ENCODE results near the gene RNF39.

The RNF39 gene

DNA sequence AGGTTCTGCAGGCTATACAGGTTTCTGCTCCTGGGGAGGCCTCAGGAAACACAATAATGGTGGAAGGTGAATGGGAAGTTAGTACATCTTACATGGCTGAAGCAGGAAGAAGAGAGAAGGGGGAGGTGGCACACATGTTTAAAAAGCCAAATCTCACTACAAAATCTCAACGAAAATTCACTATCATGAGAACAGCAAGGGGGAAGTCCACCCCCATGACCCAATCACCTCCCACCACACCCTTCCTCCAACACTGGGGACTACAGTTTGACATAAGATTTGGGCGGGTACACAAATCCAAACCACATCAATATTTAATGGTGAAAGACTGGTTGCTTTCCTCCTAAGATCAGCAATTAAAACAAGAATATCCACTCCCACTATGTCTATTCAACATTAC, 28.3 kb downstream of the RNF39 start:
- TF ChIP-seq, protein P1, sequence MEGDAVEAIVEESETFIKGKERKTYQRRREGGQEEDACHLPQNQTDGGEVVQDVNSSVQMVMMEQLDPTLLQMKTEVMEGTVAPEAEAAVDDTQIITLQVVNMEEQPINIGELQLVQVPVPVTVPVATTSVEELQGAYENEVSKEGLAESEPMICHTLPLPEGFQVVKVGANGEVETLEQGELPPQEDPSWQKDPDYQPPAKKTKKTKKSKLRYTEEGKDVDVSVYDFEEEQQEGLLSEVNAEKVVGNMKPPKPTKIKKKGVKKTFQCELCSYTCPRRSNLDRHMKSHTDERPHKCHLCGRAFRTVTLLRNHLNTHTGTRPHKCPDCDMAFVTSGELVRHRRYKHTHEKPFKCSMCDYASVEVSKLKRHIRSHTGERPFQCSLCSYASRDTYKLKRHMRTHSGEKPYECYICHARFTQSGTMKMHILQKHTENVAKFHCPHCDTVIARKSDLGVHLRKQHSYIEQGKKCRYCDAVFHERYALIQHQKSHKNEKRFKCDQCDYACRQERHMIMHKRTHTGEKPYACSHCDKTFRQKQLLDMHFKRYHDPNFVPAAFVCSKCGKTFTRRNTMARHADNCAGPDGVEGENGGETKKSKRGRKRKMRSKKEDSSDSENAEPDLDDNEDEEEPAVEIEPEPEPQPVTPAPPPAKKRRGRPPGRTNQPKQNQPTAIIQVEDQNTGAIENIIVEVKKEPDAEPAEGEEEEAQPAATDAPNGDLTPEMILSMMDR (conservative IDR thresholded peaks at IDR 0.05), result no peak
- H3K27ac ChIP-seq, result no peak overlapping the region

DNA sequence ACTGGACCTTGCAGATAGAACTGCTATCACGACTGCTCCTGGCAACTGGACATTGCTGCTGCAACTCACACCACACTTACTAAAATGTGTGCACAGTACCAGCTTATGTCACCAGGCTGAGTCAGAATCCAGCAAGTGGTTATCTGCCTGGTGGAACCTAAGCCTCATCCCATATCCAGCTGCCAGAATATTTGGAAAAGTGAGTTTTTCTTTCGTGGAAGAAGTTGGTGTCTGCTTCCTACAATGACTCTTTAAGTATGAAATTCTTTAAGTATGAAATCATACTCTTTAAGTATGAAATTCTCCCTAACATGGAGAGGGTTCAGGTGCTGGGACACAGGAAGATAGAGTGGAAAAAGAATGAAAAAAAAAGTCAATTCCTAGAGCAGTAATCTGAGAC, 30.9 kb downstream of the RNF39 start:
- no peak overlapping the region for H3K27ac ChIP-seq
- TF ChIP-seq, protein P1 (conservative IDR thresholded peaks at IDR 0.05), result no peak

DNA sequence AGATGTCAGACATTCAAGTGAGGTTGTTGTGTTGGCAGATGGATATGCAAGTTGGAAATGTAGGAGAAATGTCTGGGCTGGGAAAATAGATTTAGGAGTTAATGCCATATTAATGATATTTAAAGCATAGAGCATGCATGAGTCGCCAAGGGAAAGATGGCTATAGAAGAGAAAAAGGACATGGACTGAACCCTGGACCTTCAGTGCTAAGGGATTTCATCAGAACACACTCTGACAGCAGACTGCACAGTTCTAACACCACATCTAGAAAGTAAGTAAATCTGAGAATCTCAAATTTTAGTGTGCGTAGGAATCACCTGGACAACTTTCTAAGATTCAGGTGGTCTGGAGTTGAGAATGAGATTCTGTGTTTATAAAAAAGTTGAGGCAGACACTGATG, 31.8 kb downstream of the RNF39 start:
- H3K27ac ChIP-seq, result no peak overlapping the region
- TF ChIP-seq, protein P1 (conservative IDR thresholded peaks at IDR 0.05), result no peak

DNA sequence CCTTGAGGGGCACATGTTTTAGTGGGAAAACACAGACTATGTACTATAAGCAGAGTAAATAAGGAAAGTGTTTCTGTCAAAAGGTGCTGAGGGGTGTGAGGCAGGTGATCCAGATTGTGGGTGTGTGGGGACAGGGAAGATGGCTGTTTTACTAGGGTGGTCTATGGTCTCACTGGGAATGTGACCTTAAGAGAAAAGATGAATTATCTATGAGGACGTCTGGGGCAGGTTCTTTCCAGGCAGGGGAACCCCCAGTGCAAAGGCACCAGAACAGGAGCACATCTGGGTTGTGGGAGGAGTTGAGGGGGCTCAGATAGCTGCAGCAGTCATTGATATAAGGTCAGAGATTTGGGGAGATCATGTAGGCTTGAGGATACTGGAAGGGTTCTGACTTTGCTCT, 32.7 kb downstream of the RNF39 start:
- peak overlapping the region; percentile 7; the same call in 1 of the 2 replicates for H3K27ac ChIP-seq
- TF ChIP-seq, protein P1 (conservative IDR thresholded peaks at IDR 0.05), result no peak

DNA sequence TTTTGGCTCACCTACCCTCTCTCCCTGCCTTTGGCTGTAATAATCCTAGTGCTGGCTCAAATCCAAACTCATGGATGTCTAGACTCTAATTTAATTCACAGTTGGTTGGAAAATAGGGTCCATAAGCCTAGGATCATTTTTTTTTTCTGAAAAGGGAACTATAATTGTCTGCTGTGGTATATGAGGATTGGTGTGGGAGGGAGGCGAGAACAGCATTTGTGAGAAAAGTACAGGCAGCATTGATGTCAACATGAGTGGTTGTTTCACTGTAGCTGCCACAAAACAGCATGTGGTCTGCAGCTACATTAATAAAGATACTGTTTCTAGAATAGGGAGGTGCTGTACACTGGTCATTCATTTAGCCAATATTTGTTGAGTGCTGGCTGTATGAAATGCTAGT, 33.1 kb downstream of the RNF39 start:
- TF ChIP-seq, protein P1 (conservative IDR thresholded peaks at IDR 0.05), result no peak
- H3K27ac ChIP-seq, result peak overlapping the region; percentile 7; the same call in 1 of the 2 replicates

DNA sequence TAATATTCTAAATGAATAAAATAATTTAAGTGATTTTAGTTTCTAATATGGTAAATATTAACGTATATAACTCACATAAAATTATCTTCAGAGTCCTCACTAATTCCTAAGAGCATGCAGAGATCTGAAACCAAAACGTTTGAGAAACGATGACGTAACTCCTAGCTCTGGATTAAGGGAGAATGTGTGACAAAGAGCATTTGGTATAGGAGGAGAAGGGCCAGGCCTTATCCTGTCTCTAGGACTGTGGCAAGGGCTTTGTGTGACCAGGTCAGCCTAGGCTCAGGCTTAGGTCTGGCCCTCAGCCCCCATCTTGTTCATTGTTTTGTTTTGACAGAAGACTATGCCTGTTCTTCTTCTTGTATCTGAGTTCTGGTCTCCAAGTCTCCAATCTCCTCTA, 33.7 kb downstream of the RNF39 start:
- peak overlapping the region; percentile 7; the same call in 1 of the 2 replicates for H3K27ac ChIP-seq
- TF ChIP-seq, protein P1 (conservative IDR thresholded peaks at IDR 0.05), result no peak

DNA sequence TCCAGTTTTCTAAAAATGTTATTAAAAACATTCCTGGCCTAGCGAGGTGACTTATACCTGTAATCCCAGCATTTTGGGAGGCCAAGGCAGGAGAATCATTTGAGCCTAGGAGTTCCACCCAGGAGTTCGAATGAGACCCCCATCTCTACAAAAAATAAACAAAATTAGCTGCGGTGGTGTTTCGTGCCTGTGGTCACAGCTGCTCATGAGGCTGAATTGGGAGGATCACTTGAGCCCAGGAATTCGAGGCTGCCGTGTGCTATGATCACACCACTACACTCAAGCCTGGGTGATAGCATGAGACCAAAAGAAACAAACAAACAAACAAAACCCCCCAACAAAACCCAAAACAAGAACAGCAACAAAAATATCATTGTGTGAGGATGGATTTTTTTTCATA, 34.3 kb downstream of the RNF39 start:
- TF ChIP-seq, protein P1 (conservative IDR thresholded peaks at IDR 0.05), result no peak
- no peak overlapping the region for H3K27ac ChIP-seq

Measured in VCaP (cell line).